ENCODE results near the gene GMDS.

GRCh38 chr6:2229039-2229438 lies 16.4 kb downstream of the GMDS start:
- TF ChIP-seq CTCF (IDR thresholded peaks at IDR 0.05; ENCODE audit: extremely low read depth in 1 of 2, insufficient read depth in 1 of 2, low read depth in 1 of 2, low read length in 2 of 2) (no peak), POLR2A (IDR thresholded peaks at IDR 0.05; ENCODE audit: low read depth, low read length) (no peak), EZH2 (IDR thresholded peaks at IDR 0.05; ENCODE audit: borderline replicate concordance, low read depth, low read length, severe bottlenecking) (no peak), JUN (IDR thresholded peaks at IDR 0.05; ENCODE audit: borderline replicate concordance, insufficient read depth, insufficient read length, low read depth) (no peak)
- TF ChIP-seq, protein P1, sequence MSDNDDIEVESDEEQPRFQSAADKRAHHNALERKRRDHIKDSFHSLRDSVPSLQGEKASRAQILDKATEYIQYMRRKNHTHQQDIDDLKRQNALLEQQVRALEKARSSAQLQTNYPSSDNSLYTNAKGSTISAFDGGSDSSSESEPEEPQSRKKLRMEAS (IDR thresholded peaks at IDR 0.05; ENCODE audit: insufficient read depth, insufficient read length), result no peak

All from endothelial cell of umbilical vein (primary cell).